ENCODE measurements around the gene IFI6. TPM values are rescaled to one million over a fixed set of nuclear protein-coding genes. Genes with fewer than 3 reads are reported as not detected.
A peak's percentile ranks its signal among the peaks of the same experiment; 100 is the strongest.
"Not testable (repeated sequence)": the region's sequence is repeated elsewhere in the genome, so short reads cannot be mapped to it uniquely, and the experiment has no call there.

Gene IFI6
- total and polyA plus RNA-seq, 11 donors = 18.3 to 140 (median 61.9) TPM

DNA sequence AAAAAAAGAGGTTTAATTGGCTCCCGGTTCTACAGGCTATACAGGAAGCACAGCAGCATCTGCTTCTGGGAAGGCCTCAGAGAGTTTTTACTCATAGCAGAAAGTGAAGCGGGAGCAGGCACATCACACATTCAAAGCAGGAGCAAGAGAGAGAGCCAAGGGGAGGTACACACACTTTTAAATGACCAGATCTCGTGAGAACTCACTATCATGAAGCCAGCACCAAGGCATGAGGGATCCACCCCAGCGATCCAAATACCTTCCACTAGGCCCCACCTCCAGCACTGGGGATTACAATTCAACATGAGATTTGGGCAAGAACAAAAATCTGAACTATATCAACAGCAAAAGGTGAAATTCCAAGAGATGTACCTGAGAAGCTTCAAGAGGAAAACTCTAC is 33.0 kb upstream of the IFI6 start:
- ATAC-seq = no peak
- Histone ChIP-seq H3K27me3 (no peaks in the 10 kb centered on the region), H3K36me3 (no peaks in the 10 kb centered on the region), H3K4me1 (no peaks in the 10 kb centered on the region), H3K9me3 (peaks cover 0 to 12% (median 3%) of the 10 kb centered on the region in 12 donors), H3K27ac (no peak overlapping the region), H3K4me3 (no peak overlapping the region)
- no peak for TF ChIP-seq POLR2A (IDR thresholded peaks at IDR 0.05)
- TF ChIP-seq, protein P1, sequence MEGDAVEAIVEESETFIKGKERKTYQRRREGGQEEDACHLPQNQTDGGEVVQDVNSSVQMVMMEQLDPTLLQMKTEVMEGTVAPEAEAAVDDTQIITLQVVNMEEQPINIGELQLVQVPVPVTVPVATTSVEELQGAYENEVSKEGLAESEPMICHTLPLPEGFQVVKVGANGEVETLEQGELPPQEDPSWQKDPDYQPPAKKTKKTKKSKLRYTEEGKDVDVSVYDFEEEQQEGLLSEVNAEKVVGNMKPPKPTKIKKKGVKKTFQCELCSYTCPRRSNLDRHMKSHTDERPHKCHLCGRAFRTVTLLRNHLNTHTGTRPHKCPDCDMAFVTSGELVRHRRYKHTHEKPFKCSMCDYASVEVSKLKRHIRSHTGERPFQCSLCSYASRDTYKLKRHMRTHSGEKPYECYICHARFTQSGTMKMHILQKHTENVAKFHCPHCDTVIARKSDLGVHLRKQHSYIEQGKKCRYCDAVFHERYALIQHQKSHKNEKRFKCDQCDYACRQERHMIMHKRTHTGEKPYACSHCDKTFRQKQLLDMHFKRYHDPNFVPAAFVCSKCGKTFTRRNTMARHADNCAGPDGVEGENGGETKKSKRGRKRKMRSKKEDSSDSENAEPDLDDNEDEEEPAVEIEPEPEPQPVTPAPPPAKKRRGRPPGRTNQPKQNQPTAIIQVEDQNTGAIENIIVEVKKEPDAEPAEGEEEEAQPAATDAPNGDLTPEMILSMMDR (IDR thresholded peaks at IDR 0.05) = no peak
- intact Hi-C loops (cut with DNase I) = no loop called here
- DNase-seq = no peak
- WGBS, 4 donors = 75 to 84% (median 80%) methylated on average over 4 of the region's 4 CpGs

DNA sequence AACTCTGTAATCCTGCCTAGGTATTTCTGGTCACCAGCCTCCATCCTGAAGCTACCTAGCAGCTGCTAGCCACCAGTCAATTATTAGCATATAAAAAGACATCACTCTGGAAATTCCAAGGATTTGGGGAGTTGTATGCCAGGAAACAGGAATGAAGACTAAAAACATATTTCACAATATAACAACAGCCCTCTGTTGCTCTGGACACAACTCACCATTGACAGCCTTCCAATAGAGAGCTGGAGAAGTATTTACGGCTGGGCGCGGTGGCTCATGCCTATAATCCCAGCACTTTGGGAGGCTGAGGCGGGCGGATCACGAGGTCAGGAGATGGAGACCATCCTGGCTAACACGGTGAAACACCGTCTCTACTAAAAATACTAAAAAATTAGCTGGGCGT is 24.8 kb upstream of the IFI6 start:
- H3K36me3 ChIP-seq; H3K4me1 ChIP-seq; H3K27me3 ChIP-seq; intact Hi-C loops (cut with DNase I); ATAC-seq; DNase-seq; H3K9me3 ChIP-seq; H3K27ac ChIP-seq; H3K4me3 ChIP-seq: not testable (repeated sequence)
- 78 to 86% (median 81%) methylated on average over 9 of the region's 9 CpGs for WGBS, 4 donors

- intact Hi-C loops (cut with DNase I) = no loop called here
- WGBS, 4 donors = 54 to 65% (median 59%) methylated on average over 2 of the region's 2 CpGs
- Histone ChIP-seq H3K27ac (peak overlapping the region in 7 of 12 donors; percentile 3 to 72 (median 29)), H3K4me1 (peaks cover 0 to 17% (median 0%) of the 10 kb centered on the region in 12 donors), H3K4me3 (no peak overlapping the region), H3K36me3 (no peaks in the 10 kb centered on the region), H3K27me3 (no peaks in the 10 kb centered on the region), H3K9me3 (no peaks in the 10 kb centered on the region)
- TF ChIP-seq POLR2A (IDR thresholded peaks at IDR 0.05) = no peak
- TF ChIP-seq, protein P1 (IDR thresholded peaks at IDR 0.05) = no peak
- no peak for ATAC-seq
- DNase-seq = no peak
These were observed 18.2 kb upstream of the IFI6 start for GRCh38 chr1:27690183-27690582.

GRCh38 chr1:27689423-27690173 is 17.6 kb upstream of the IFI6 start:
- Histone ChIP-seq H3K27me3 (no peaks in the 10 kb centered on the region), H3K36me3 (no peaks in the 10 kb centered on the region), H3K4me3 (peak overlapping the region in 3 of 12 donors; percentile 5 to 36 (median 17)), H3K27ac (peak overlapping the region in 8 of 12 donors; percentile 3 to 72 (median 32)), H3K9me3 (no peaks in the 10 kb centered on the region), H3K4me1 (peaks cover 0 to 17% (median 0%) of the 10 kb centered on the region in 12 donors)
- DNase-seq (no peak), ATAC-seq (peak in 2 of 4 donors; percentile 50 to 51)
- intact Hi-C loops (cut with DNase I) = no loop called here
- TF ChIP-seq POLR2A (IDR thresholded peaks at IDR 0.05) = no peak
- TF ChIP-seq, protein P1 (IDR thresholded peaks at IDR 0.05) = no peak
- 45 to 59% (median 53%) methylated on average over 4 of the region's 4 CpGs for WGBS, 4 donors
